HepG2 (cell line): ENCODE results near the gene SYCE1.

Experiments used
- DR1 ChIP-seq: sonication (generic); formaldehyde crosslinking; IDR thresholded peaks from 2 replicates; pipeline ENCODE4 v1.8.0; 2021; ENCODE audit warnings: mild to moderate bottlenecking, missing genetic modification reagents, inconsistent platforms
- ETV6 ChIP-seq: sonication (generic); formaldehyde crosslinking; conservative IDR thresholded peaks from 2 replicates; pipeline ENCODE4 v1.4.0; 2020; ENCODE audit warnings: missing genetic modification reagents
- GATA4 ChIP-seq: sonication (generic); IDR thresholded peaks from 2 replicates; pipeline ENCODE4 v1.6.1; 2016; ENCODE audit warnings: antibody characterized with exemption, low read depth, borderline replicate concordance
- IRF2 ChIP-seq: IDR thresholded peaks from 2 replicates; pipeline ENCODE4 v1.6.1; 2018; ENCODE audit warnings: missing genetic modification reagents, missing compliant biosample characterization
- MAF1 ChIP-seq: sonication (generic); formaldehyde crosslinking; IDR thresholded peaks from 2 replicates; pipeline ENCODE4 v1.5.0; 2020; ENCODE audit warnings: missing genetic modification reagents, borderline replicate concordance
- MEF2D ChIP-seq: sonication (generic); formaldehyde crosslinking; IDR thresholded peaks from 2 replicates; pipeline ENCODE4 v1.5.1; 2020; ENCODE audit warnings: mild to moderate bottlenecking, missing genetic modification reagents
- SAFB2 ChIP-seq: sonication (generic); formaldehyde crosslinking; IDR thresholded peaks from 2 replicates; pipeline ENCODE4 v1.5.1; 2020; ENCODE audit warnings: missing genetic modification reagents, low read depth, mild to moderate bottlenecking, borderline replicate concordance
- SMAD9 ChIP-seq: sonication (generic); formaldehyde crosslinking; IDR thresholded peaks from 2 replicates; pipeline ENCODE4 v1.5.1; 2020; ENCODE audit warnings: mild to moderate bottlenecking, missing genetic modification reagents
- ZNF782 ChIP-seq: sonication (generic); formaldehyde crosslinking; IDR thresholded peaks from 2 replicates; pipeline ENCODE4 v1.4.0; 2020; ENCODE audit warnings: missing genetic modification reagents, mild to moderate bottlenecking, borderline replicate concordance
- TF ChIP-seq, protein P1 (sequence below): sonication (generic); formaldehyde crosslinking; IDR thresholded peaks from 2 replicates; pipeline ENCODE4 v1.5.0; 2020; ENCODE audit warnings: mild to moderate bottlenecking, missing genetic modification reagents, moderate library complexity
- TF ChIP-seq, protein P2 (sequence below): sonication (generic); formaldehyde crosslinking; IDR thresholded peaks from 2 replicates; pipeline ENCODE4 v1.4.0; 2020; ENCODE audit warnings: missing genetic modification reagents, borderline replicate concordance
- TF ChIP-seq, protein P3 (sequence below): sonication (generic); formaldehyde crosslinking; IDR thresholded peaks from 2 replicates; pipeline ENCODE4 v1.4.0; 2020; ENCODE audit warnings: mild to moderate bottlenecking, missing genetic modification reagents

DNA sequence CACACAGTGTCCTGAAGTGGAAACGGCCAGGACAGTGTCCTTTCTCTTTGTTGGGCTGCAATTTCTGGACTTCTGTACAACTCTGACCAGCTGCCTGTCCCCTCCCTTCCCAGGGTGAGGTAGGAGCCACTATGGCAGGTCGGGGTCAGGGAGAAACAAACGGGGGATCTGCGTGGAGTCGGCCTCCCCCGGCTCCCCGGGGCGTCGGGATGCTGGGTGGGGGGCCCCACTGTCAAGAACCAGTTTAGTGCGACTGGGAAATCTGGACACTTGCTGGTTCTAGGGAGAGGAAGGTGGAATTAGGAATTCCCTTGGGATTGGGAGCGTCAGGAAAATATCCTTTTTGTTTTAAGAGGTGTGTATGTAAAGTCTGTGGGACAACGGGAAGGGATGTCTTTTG lies 567 bp downstream of the SYCE1 start:
- no peak for TF ChIP-seq IRF2 (CRISPR knock-in tag)
- TF ChIP-seq, protein P1, sequence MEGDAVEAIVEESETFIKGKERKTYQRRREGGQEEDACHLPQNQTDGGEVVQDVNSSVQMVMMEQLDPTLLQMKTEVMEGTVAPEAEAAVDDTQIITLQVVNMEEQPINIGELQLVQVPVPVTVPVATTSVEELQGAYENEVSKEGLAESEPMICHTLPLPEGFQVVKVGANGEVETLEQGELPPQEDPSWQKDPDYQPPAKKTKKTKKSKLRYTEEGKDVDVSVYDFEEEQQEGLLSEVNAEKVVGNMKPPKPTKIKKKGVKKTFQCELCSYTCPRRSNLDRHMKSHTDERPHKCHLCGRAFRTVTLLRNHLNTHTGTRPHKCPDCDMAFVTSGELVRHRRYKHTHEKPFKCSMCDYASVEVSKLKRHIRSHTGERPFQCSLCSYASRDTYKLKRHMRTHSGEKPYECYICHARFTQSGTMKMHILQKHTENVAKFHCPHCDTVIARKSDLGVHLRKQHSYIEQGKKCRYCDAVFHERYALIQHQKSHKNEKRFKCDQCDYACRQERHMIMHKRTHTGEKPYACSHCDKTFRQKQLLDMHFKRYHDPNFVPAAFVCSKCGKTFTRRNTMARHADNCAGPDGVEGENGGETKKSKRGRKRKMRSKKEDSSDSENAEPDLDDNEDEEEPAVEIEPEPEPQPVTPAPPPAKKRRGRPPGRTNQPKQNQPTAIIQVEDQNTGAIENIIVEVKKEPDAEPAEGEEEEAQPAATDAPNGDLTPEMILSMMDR (CRISPR knock-in tag): no peak
- TF ChIP-seq, protein P2, sequence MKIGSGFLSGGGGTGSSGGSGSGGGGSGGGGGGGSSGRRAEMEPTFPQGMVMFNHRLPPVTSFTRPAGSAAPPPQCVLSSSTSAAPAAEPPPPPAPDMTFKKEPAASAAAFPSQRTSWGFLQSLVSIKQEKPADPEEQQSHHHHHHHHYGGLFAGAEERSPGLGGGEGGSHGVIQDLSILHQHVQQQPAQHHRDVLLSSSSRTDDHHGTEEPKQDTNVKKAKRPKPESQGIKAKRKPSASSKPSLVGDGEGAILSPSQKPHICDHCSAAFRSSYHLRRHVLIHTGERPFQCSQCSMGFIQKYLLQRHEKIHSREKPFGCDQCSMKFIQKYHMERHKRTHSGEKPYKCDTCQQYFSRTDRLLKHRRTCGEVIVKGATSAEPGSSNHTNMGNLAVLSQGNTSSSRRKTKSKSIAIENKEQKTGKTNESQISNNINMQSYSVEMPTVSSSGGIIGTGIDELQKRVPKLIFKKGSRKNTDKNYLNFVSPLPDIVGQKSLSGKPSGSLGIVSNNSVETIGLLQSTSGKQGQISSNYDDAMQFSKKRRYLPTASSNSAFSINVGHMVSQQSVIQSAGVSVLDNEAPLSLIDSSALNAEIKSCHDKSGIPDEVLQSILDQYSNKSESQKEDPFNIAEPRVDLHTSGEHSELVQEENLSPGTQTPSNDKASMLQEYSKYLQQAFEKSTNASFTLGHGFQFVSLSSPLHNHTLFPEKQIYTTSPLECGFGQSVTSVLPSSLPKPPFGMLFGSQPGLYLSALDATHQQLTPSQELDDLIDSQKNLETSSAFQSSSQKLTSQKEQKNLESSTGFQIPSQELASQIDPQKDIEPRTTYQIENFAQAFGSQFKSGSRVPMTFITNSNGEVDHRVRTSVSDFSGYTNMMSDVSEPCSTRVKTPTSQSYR (CRISPR knock-in tag): no peak
- no peak for TF ChIP-seq MEF2D (CRISPR knock-in tag)
- TF ChIP-seq SAFB2 (CRISPR knock-in tag): no peak
- TF ChIP-seq DR1 (CRISPR knock-in tag): no peak
- TF ChIP-seq GATA4: no peak
- TF ChIP-seq, protein P3, sequence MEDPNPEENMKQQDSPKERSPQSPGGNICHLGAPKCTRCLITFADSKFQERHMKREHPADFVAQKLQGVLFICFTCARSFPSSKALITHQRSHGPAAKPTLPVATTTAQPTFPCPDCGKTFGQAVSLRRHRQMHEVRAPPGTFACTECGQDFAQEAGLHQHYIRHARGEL (CRISPR knock-in tag): no peak
- TF ChIP-seq ETV6 (CRISPR knock-in tag): no peak
- no peak for TF ChIP-seq MAF1 (CRISPR knock-in tag)
- TF ChIP-seq SMAD9 (CRISPR knock-in tag): no peak
- TF ChIP-seq ZNF782 (CRISPR knock-in tag): no peak
